HEK293T (cell line): ENCODE measurements around the gene NHSL2.

Experiments
- FOXA1 ChIP-seq: fragments of 450-650 bp; IDR thresholded peaks from 2 replicates; pipeline ENCODE4 v1.6.1; 2016; ENCODE audit warnings: mild to moderate bottlenecking
- FOXK2 ChIP-seq: fragments of 450-650 bp; IDR thresholded peaks from 2 replicates; pipeline ENCODE4 v1.6.1; 2016; ENCODE audit warnings: mild to moderate bottlenecking
- FOXM1 ChIP-seq: fragments of 450-650 bp; IDR thresholded peaks from 2 replicates; pipeline ENCODE4 v1.6.1; 2017; ENCODE audit warnings: mild to moderate bottlenecking, borderline replicate concordance
- HDGF ChIP-seq: fragments of 450-650 bp; IDR thresholded peaks from 2 replicates; pipeline ENCODE4 v1.6.1; 2017; ENCODE audit warnings: antibody characterized with exemption, borderline replicate concordance
- L3MBTL2 ChIP-seq: fragments of 450-650 bp; conservative IDR thresholded peaks from 2 replicates; pipeline ENCODE4 v1.6.1; 2016; ENCODE audit warnings: mild to moderate bottlenecking
- NFRKB ChIP-seq: fragments of 450-650 bp; IDR thresholded peaks from 2 replicates; pipeline ENCODE4 v1.6.1; 2016; ENCODE audit warnings: mild to moderate bottlenecking, moderate library complexity
- SP1 ChIP-seq: fragments of 450-650 bp; IDR thresholded peaks from 2 replicates; pipeline ENCODE4 v1.6.1; 2017
- SUZ12 ChIP-seq: fragments of 450-650 bp; IDR thresholded peaks from 2 replicates; pipeline ENCODE4 v1.6.1; 2016; ENCODE audit warnings: mild to moderate bottlenecking
- ZNF384 ChIP-seq: fragments of 450-650 bp; IDR thresholded peaks from 2 replicates; pipeline ENCODE4 v1.6.1; 2016

- TF ChIP-seq ZNF384 (no peak), FOXK2 (no peak), SP1 (no peak), FOXM1 (no peak), FOXA1 (no peak), SUZ12 (no peak), NFRKB (no peak), HDGF (no peak), L3MBTL2 (no peak)
Observed at GRCh38 chrX:71885099-71885498, 25.5 kb upstream of the NHSL2 start.
